HepG2 (cell line): ENCODE measurements around the gene LPXN. TPM values are rescaled to one million over a fixed set of nuclear protein-coding genes. Genes with fewer than 3 reads are reported as not detected.

Source experiments
- FOXK2 ChIP-seq: fragments of 450-650 bp; IDR thresholded peaks from 2 replicates; pipeline ENCODE4 v1.6.1; 2016
- IRF2 ChIP-seq: IDR thresholded peaks from 2 replicates; pipeline ENCODE4 v1.6.1; 2018; ENCODE audit warnings: missing genetic modification reagents, missing compliant biosample characterization
- REXO4 ChIP-seq: sonication (generic); formaldehyde crosslinking; IDR thresholded peaks from 2 replicates; pipeline ENCODE4 v1.8.0; 2022; ENCODE audit warnings: missing genetic modification reagents, mild to moderate bottlenecking, borderline replicate concordance
- ZBTB33 ChIP-seq: sonication (generic); formaldehyde crosslinking; IDR thresholded peaks from 2 replicates; pipeline ENCODE4 v1.4.0; 2020; ENCODE audit warnings: missing genetic modification reagents
- ZBTB43 ChIP-seq: sonication (generic); formaldehyde crosslinking; conservative IDR thresholded peaks from 2 replicates; pipeline ENCODE4 v1.4.0; 2020; ENCODE audit warnings: missing genetic modification reagents
- ZNF333 ChIP-seq: sonication (generic); formaldehyde crosslinking; IDR thresholded peaks from 2 replicates; pipeline ENCODE4 v1.4.0; 2020; ENCODE audit warnings: mild to moderate bottlenecking, missing genetic modification reagents, borderline replicate concordance
- ZNF646 ChIP-seq: sonication (generic); formaldehyde crosslinking; IDR thresholded peaks from 2 replicates; pipeline ENCODE4 v1.9.0; 2021; ENCODE audit warnings: mild to moderate bottlenecking, missing genetic modification reagents
- ZNF652 ChIP-seq: IDR thresholded peaks from 2 replicates; pipeline ENCODE4 v1.6.1; 2016; ENCODE audit warnings: low read depth, borderline replicate concordance
- polyA plus RNA-seq, 8 experiments: library from polyadenylated mRNA; depleted of rRNA in 3 of 8; stranded (reverse) in 7 of 8; unstranded in 1 of 8; fragments of >200 nt; fragmentation: Illumina TruSeq in 4 of 8; extraction: Trizol in 4 of 8; gene quantifications; 2 replicates each; pipeline versions ENCODE4 v1.2.1 to v1.2.3, GENCODE V29; 2011 to 2016; ENCODE audit warnings: low read depth in 4 of 8, missing spikeins in 1 of 8, mixed read lengths in 1 of 8; ENCODE audit not compliant: insufficient read depth in 1 of 8
- total RNA-seq, 5 experiments: library from RNA; depleted of rRNA; stranded (reverse); fragments of >200 nt; fragmentation: Illumina TruSeq; extraction: Trizol; gene quantifications; 2 replicates each; pipeline ENCODE4 v1.2.3, GENCODE V29; 2016; ENCODE audit warnings: low read depth in 1 of 5
- TF ChIP-seq, protein P1 (sequence below): sonication (generic); formaldehyde crosslinking; IDR thresholded peaks from 2 replicates; pipeline ENCODE4 v1.5.1; 2020; ENCODE audit warnings: missing genetic modification reagents, mild to moderate bottlenecking, borderline replicate concordance
- TF ChIP-seq, protein P2 (sequence below): sonication (generic); formaldehyde crosslinking; IDR thresholded peaks from 2 replicates; pipeline ENCODE4 v1.4.0; 2020; ENCODE audit warnings: missing genetic modification reagents

LPXN gene
- total and polyA plus RNA-seq, 2 of the 13 experiments (the other 11 are each of a cell fraction or from before 2014, with no cell fraction given): 1.7 to 3.5 TPM

DNA sequence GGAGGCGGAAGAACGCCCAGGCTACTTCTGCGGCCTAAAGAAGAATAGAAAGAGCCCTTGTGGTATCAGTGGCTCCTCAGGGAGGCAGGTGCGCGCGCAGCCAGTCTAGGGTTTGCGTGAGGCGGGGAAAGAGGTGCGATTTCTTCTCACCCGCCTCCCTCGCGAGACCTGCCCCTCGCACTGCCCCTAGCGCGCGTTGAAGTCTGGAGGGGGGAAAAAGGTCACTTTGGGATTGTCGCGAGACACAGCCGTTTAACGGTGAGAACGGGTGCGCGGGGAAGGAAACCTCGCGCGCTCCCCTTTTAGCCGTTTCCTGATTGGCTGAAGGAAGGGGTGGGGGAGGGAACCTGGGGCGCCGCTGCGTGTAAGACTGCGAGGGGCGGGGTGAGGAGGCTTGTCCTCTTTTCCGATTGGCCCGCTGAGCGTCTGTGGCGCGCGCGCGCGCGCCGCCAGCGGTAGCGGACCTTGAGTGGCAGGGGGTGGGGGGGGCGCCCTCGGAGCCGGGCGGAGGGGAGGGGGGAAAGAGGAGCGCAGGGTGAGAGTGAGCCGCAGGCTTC is 3.1 kb upstream of the LPXN start, which contains the start of gene ZFP91 (continued):
- TF ChIP-seq, protein P1, sequence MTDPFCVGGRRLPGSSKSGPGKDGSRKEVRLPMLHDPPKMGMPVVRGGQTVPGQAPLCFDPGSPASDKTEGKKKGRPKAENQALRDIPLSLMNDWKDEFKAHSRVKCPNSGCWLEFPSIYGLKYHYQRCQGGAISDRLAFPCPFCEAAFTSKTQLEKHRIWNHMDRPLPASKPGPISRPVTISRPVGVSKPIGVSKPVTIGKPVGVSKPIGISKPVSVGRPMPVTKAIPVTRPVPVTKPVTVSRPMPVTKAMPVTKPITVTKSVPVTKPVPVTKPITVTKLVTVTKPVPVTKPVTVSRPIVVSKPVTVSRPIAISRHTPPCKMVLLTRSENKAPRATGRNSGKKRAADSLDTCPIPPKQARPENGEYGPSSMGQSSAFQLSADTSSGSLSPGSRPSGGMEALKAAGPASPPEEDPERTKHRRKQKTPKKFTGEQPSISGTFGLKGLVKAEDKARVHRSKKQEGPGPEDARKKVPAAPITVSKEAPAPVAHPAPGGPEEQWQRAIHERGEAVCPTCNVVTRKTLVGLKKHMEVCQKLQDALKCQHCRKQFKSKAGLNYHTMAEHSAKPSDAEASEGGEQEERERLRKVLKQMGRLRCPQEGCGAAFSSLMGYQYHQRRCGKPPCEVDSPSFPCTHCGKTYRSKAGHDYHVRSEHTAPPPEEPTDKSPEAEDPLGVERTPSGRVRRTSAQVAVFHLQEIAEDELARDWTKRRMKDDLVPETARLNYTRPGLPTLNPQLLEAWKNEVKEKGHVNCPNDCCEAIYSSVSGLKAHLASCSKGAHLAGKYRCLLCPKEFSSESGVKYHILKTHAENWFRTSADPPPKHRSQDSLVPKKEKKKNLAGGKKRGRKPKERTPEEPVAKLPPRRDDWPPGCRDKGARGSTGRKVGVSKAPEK (CRISPR knock-in tag): no peak
- TF ChIP-seq ZBTB43 (no peak), ZNF333 (no peak), ZBTB33 (CRISPR knock-in tag) (no peak), ZNF646 (CRISPR knock-in tag) (no peak), FOXK2 (no peak), REXO4 (no peak), IRF2 (no peak), ZNF652 (CRISPR knock-in tag) (no peak)
- TF ChIP-seq, protein P2, sequence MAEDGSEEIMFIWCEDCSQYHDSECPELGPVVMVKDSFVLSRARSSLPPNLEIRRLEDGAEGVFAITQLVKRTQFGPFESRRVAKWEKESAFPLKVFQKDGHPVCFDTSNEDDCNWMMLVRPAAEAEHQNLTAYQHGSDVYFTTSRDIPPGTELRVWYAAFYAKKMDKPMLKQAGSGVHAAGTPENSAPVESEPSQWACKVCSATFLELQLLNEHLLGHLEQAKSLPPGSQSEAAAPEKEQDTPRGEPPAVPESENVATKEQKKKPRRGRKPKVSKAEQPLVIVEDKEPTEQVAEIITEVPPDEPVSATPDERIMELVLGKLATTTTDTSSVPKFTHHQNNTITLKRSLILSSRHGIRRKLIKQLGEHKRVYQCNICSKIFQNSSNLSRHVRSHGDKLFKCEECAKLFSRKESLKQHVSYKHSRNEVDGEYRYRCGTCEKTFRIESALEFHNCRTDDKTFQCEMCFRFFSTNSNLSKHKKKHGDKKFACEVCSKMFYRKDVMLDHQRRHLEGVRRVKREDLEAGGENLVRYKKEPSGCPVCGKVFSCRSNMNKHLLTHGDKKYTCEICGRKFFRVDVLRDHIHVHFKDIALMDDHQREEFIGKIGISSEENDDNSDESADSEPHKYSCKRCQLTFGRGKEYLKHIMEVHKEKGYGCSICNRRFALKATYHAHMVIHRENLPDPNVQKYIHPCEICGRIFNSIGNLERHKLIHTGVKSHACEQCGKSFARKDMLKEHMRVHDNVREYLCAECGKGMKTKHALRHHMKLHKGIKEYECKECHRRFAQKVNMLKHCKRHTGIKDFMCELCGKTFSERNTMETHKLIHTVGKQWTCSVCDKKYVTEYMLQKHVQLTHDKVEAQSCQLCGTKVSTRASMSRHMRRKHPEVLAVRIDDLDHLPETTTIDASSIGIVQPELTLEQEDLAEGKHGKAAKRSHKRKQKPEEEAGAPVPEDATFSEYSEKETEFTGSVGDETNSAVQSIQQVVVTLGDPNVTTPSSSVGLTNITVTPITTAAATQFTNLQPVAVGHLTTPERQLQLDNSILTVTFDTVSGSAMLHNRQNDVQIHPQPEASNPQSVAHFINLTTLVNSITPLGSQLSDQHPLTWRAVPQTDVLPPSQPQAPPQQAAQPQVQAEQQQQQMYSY (CRISPR knock-in tag): no peak
